ENCODE data around the gene EXOC6B. TPM values are rescaled to one million over a fixed set of nuclear protein-coding genes. Genes with fewer than 3 reads are reported as not detected.
A peak's percentile ranks its signal among the peaks of the same experiment; 100 is the strongest.

EXOC6B gene
- total RNA-seq, 1 experiment from 2014 or later = 40.1 TPM

DNA sequence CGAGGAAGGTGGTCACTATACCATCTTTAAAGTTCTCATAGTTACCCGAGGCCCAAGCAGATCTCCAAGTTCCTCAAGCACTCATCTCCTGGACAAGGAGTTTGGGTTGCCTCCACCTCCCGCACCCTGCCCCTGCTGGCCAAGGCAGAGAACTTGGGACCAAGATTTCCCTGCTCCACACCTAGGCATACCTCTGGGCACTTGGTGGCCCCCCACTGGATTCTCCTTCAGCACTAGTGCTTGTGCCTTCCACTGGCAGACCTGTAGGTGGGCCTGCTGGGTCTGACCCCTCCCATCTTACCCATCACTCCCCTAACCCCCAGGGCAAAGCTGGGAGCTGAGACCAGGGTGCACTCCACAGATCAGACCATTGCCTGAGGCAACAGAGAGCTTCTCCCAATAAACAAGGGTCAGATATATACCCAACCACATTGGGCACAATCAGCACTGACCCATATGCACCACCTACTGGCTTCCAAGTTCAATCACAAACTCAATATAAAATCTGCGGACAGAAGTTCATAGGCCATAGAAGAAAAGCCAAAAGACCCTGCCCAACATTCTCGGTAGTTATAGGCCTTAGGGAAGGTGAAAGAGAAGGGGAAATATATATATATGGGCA lies 244.2 kb downstream of the EXOC6B start:
- peak overlapping the region in 1 of 3 experiments; percentile 2; a peak in 1 of 7 replicates for H3K27ac Mint-ChIP-seq
- no peak overlapping the region for H2AK5ac ChIP-seq (ENCODE audit: insufficient read length, low read length)

More for the DNA sequence above, 244.2 kb downstream of the EXOC6B start:
- Histone ChIP-seq H3K18ac (ENCODE audit: insufficient read length, low read depth, low read length) (no peak overlapping the region), H3K14ac (ENCODE audit: insufficient read depth, low read length) (no peak overlapping the region), H4K91ac (ENCODE audit: insufficient read length, low read depth, low read length) (no peak overlapping the region), H3K4me1 (ENCODE audit: insufficient read depth, low read length) (no peaks in the 10 kb centered on the region), H3K79me1 (ENCODE audit: insufficient read depth, low read depth, low read length, poor library complexity, severe bottlenecking) (no peaks in the 10 kb centered on the region), H4K8ac (replicated peaks; ENCODE audit: insufficient read length, low read depth, low read length) (no peak overlapping the region), H2BK15ac (ENCODE audit: low read depth, low read length) (no peak overlapping the region), H3K23ac (ENCODE audit: insufficient read length, low read depth, low read length) (no peak overlapping the region), H3K27me3 (ENCODE audit: insufficient read depth, low read length) (no peaks in the 10 kb centered on the region), H3K4me2 (ENCODE audit: insufficient read depth, insufficient read length, low read length) (no peak overlapping the region), H3K4ac (ENCODE audit: low read depth, low read length) (no peak overlapping the region), H2BK12ac (ENCODE audit: insufficient read length, low read depth, low read length) (no peak overlapping the region), H3K56ac (ENCODE audit: insufficient read length, low read depth, low read length) (no peak overlapping the region), H2BK20ac (ENCODE audit: low read depth, low read length, poor library complexity, severe bottlenecking) (no peak overlapping the region), H3K9me3 (ENCODE audit: control insufficient read depth, low read depth, low read length) (no peaks in the 10 kb centered on the region), H3K23me2 (ENCODE audit: insufficient read length, low read depth, low read length, poor library complexity, severe bottlenecking) (no peaks in the 10 kb centered on the region), H3T11ph (ENCODE audit: low read length) (no peak overlapping the region), H2BK120ac (ENCODE audit: low read depth, low read length, poor library complexity, severe bottlenecking) (no peak overlapping the region), H3K79me2 (ENCODE audit: insufficient read depth, low read length) (0 out of 2 replicates have a peak, but pooled peaks cover 2% of the 10 kb centered on the region), H3K27ac (ENCODE audit: insufficient read length, low read depth, low read length) (no peak overlapping the region), H2AFZ (ENCODE audit: low read length) (no peak overlapping the region), H3K9ac (ENCODE audit: extremely low read depth, insufficient read length, low read length) (no peak overlapping the region), H4K5ac (ENCODE audit: insufficient read length, low read depth, low read length) (no peak overlapping the region), H2BK5ac (ENCODE audit: insufficient read length, low read length) (no peak overlapping the region), H4K20me1 (ENCODE audit: control insufficient read depth, insufficient read depth, insufficient read length) (no peaks in the 10 kb centered on the region)
- no peak overlapping the region; a peak in 1 of 5 replicates for H3K4me3 Mint-ChIP-seq
- peaks cover 3 to 6% of the 10 kb centered on the region in 2 experiments; a peak in 2 of 4 replicates for H3K4me1 Mint-ChIP-seq
- no peaks in the 10 kb centered on the region for H3K27me3 Mint-ChIP-seq (ENCODE audit: low read depth)
- no CpG with 5 or more reads among the region's 5 CpGs for WGBS (ENCODE audit: extremely low coverage, insufficient read length, low lambda C conversion rate)
- TF ChIP-seq CTCF (conservative IDR thresholded peaks at IDR 0.05) = peak; percentile 50; the same call in 2 of the 3 replicates
- no peaks in the 10 kb centered on the region for H3K36me3 Mint-ChIP-seq (ENCODE audit: insufficient read depth in 1 of 3, low read depth in 3 of 3)
- no peaks in the 10 kb centered on the region for H3K9me3 Mint-ChIP-seq
- DNase-seq = peak; percentile 60
